ENCODE results near the gene ZNF155.
"Not testable (repeated sequence)": the region's sequence is repeated elsewhere in the genome, so short reads cannot be mapped to it uniquely, and the experiment has no call there.

Gene ZNF155

GRCh38 chr19:43983912-43984686 is at the start of gene ZNF155:
Gene ZNF155, plus strand, starts transcription at chr19:43984188. Its CDS starts 4,356 bp downstream, at chr19:43988544.
- peak; percentile 91 for DNase-seq

GRCh38 chr19:43934985-43935708 is 48.8 kb upstream of the ZNF155 start, which contains the start of gene ZNF45:
Gene ZNF45, minus strand, starts transcription at chr19:43935282. Its CDS starts 13,097 bp downstream, at chr19:43922185.
- peak; percentile 79 for DNase-seq

GRCh38 chr19:43936188-43936587 is 47.8 kb upstream of the ZNF155 start:
- DNase-seq: no peak

DNA sequence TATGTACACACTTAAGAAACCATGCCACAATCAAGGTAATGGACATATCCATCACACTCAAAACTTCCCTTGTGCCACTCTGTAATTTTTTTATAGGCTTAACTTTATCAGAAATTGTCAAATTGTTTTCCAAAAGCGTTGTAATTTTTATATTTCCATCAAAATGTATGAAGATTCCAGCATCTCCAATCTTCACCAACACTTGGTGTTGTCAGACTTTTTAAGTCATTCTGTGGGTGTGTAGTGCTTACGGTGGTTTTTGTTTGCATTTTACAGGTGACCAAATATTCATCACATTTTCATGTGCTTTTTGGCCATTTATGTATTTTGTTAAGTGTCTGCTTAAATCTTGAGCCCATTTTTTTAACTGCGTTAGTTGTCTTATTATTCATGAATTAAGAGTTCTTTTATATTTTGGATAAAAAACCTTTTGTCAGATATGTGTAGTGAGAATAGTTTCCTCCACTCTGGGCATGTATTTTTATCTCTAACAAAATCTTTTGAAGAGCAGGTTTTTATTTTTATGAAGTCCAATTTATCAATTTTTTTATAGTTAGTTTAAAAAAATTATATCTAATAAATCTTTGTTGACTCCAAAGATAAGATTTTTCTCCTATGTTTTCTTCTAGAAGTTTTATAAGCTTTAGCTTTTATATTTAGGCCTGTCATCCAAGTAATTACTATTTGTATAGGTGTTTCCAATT is 44.3 kb upstream of the ZNF155 start:
- no peak for DNase-seq

- DNase-seq: no peak
Measured at GRCh38 chr19:43940719-43941118, 43.3 kb upstream of the ZNF155 start.

GRCh38 chr19:43941209-43941608 is 42.8 kb upstream of the ZNF155 start:
- DNase-seq: no peak

GRCh38 chr19:43947412-43947811 is 36.6 kb upstream of the ZNF155 start:
- DNase-seq: not testable (repeated sequence)

DNA sequence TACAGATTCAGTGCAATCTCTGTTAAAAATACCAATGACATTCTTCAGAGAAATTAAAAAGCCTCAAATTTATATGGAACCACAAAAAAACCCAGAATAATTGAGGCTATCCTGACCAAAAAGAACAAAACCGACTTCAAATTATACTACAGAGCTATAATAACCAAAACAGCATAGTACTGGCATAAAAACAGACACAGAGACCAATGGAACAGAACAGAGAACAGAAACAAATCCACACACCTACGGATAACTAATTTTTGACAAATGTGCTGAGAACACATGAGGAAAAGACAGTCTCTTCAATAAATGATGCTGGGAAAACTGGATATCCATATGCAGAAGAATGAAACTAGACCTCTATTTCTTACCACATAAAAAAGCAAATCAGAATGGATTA is 34.2 kb upstream of the ZNF155 start:
- not testable (repeated sequence) for DNase-seq

DNA sequence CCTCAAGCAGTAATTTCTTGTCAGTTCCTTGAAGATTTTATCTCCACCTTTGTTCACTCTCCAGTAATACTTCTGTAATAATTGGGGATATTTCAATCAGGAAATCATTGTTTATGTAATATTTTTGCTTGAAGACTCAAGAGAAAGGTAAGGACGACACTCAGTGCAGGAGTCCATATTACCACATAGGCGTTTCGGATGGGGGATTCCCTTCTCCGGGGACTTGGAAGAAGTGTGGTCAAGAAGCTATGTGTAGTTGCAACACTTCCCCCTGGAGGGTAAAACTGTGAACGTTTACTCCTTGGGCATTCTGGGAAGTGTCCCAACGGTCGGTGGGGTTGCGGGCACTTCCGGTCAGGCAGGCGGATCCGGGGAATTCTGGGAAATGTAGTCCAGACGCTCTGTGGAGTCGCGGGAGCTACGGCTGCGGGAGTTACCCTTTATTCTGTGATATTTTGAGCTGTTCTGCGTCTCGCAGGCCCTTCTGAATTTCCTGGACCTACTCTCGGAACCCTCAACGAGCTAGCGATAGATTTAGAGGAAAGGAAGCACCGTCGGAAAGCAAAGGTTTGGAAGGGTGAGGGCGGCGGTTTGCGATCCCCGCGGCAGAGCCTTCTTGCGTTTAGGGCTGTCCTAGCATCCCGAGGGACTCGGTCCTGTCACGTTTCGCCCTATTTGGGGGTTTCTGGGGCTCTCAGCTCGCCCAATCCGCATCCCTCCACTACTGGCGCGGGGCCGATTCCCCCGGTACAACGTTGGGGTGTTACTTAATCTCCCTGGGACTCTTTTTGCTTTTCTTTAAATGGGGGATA is 32.9 kb upstream of the ZNF155 start, which contains the start of gene ZNF221:
Gene ZNF221, plus strand, starts transcription at position 395 of the 812 bp plus-strand sequence. CDS start 11,499 bp downstream, outside the sequence.
- peak; percentile 86 for DNase-seq

GRCh38 chr19:43956827-43957226 is 27.2 kb upstream of the ZNF155 start:
- DNase-seq: no peak

GRCh38 chr19:43957891-43958290 is 26.1 kb upstream of the ZNF155 start:
- DNase-seq: no peak

- no peak for DNase-seq
Measured at GRCh38 chr19:43960411-43960810, 23.6 kb upstream of the ZNF155 start.

DNA sequence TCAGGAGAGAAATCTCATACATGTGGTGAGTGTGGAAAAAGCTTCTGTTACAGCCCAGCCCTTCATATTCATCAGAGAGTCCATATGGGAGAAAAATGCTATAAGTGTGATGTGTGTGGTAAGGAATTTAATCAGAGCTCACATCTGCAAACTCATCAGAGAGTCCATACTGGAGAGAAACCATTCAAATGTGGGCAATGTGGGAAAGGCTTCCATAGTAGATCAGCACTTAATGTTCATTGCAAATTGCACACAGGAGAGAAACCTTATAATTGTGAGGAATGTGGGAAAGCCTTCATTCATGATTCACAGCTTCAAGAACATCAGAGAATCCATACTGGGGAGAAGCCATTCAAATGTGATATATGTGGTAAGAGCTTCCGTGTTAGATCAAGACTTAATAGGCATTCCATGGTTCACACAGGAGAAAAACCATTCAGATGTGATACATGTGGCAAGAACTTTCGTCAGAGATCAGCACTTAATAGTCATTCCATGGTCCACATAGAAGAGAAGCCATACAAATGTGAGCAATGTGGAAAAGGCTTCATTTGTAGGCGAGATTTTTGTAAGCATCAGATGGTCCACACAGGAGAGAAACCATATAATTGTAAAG is 17.8 kb upstream of the ZNF155 start:
- no peak for DNase-seq

GRCh38 chr19:43976732-43977131 is 7.3 kb upstream of the ZNF155 start:
- DNase-seq: no peak

DNA sequence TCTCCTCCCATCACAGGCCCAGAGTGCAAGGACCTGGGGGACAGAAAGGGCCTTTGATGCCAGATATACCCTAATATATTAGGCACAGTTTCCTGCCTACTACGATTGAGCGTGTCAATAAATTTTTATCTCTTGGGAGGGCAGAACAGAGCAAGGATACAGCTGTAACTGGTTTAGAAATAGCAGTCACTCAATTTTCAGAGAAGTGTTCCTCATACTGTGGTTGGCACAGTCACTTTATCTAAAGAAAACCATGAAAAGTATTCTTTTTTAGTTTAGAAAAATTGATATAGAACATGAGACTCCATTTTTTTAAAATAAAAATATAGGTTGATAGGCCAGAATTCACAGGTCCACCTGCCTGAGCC is 460 bp upstream of the ZNF155 start:
- DNase-seq: no peak

DNA sequence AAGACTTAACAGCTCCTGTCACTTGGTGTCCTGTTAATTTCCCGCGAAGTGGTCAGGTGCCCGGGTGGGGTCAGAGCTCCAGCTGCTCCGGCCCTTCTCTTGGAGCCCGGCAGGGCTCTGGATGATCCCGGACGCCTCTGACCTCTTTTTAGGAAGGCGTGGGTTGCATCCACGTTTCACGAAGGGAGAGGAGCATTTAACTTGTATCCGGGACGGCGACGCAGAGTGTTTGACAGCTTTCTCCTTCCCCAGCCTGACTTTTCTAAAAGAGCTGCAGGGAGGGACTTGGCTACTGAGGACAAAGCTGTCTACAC is 656 bp downstream of the ZNF155 start:
- DNase-seq: no peak

- no peak for DNase-seq
Measured at GRCh38 chr19:43997631-43998290, 13.8 kb downstream of the ZNF155 start.

DNA sequence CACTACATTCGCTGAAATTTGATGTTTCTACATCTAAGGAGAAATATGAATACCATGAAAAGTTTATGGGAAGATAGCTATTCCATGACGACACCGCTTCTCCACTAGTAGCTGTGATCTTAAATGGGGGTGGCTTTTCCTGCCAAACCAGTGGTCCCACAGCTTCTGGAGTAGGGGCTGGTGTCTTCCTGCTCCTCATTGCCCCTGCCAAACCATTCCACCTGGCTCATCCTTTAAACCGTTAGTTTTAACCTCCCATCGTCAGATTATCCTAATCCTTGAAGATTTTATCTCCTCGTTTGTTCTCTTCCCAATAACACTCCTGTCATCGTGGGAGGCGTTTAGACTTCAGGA is 18.2 kb downstream of the ZNF155 start:
- DNase-seq: no peak

GRCh38 chr19:44002566-44003460 is 18.8 kb downstream of the ZNF155 start, which contains the start of gene ZNF230:
Gene ZNF230, plus strand, starts transcription at chr19:44002957. Its CDS starts 4,122 bp downstream, at chr19:44007079.
- DNase-seq: peak; percentile 90

DNA sequence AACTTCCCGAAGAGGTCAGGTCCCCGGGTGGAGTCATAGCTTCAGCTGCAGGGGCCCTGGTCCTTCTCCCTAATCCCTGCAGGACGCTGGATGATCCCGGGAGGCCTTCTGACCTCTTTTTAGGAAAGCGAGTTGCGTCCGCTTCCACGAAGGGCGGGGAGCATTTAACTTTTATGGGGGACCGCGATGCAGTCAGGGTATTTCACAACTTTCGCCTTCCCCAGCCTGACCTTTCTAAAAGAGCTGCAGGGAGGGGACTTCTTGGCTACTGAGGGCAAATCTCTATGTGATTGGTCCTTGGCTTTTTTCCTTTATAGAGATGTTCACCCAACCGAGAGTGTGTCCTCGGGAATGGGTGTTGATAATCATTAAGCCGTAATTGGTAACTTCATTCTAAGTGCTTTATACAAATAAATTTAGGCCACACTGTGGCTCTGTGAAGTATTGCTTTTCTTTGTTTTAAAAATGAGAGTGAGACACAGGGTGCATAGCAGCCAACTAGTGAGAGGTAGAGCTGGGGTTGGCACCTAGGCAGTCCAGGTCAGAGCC is 19.5 kb downstream of the ZNF155 start:
- no peak for DNase-seq

Measured in NCI-H1092 treated with DMSO at 0.1 percent for 48 hours (cell line).